Ectodermal cell (in vitro differentiated cells): Measurements from ENCODE around the gene SINHCAF.

Source experiments
- H3K27ac ChIP-seq: 2 replicates; pipeline ENCODE4 v1.7.0; 2013; ENCODE audit warnings: mild to moderate bottlenecking, low read depth, low read length; ENCODE audit not compliant: insufficient read depth, poor library complexity, severe bottlenecking
- H3K27me3 ChIP-seq: 2 replicates; pipeline ENCODE4 v1.7.0; 2013; ENCODE audit warnings: mild to moderate bottlenecking, low read length; ENCODE audit not compliant: insufficient read depth, control insufficient read depth, poor library complexity, severe bottlenecking
- H3K36me3 ChIP-seq: one replicate; pipeline ENCODE4 v1.7.0; 2013; ENCODE audit warnings: low read length; ENCODE audit not compliant: control insufficient read depth, insufficient read depth
- H3K4me1 ChIP-seq: one replicate; pipeline ENCODE4 v1.7.0; 2013; ENCODE audit warnings: low read length; ENCODE audit not compliant: control insufficient read depth, insufficient read depth
- H3K4me3 ChIP-seq: 2 replicates; pipeline ENCODE4 v1.7.0; 2013; ENCODE audit warnings: low read depth, low read length, control low read depth; ENCODE audit not compliant: insufficient read depth
- H3K9me3 ChIP-seq: 2 replicates; pipeline ENCODE4 v1.7.0; 2013; ENCODE audit warnings: mild to moderate bottlenecking, low read length, moderate library complexity; ENCODE audit not compliant: control insufficient read depth
- WGBS, 2 experiments: methylation state at CpG; one replicate each; pipeline ENCODE4 v1.1.7; 2013; ENCODE audit warnings: missing lambda C conversion rate in 2 of 2; 5-methylcytosine and 5-hydroxymethylcytosine counted together

Gene SINHCAF

GRCh38 chr12:31337952-31338351 is 12.0 kb upstream of the SINHCAF start:
- H3K36me3 ChIP-seq, result no peaks in the 10 kb centered on the region
- no peak overlapping the region for H3K27ac ChIP-seq
- 94 to 97% methylated on average over 4 of the region's 4 CpGs for WGBS, 2 experiments
- no peaks in the 10 kb centered on the region for H3K9me3 ChIP-seq
- no peak overlapping the region for H3K4me3 ChIP-seq
- no peaks in the 10 kb centered on the region for H3K27me3 ChIP-seq
- H3K4me1 ChIP-seq, result no peaks in the 10 kb centered on the region

- H3K27me3 ChIP-seq, result no peaks in the 10 kb centered on the region
- no peak overlapping the region for H3K27ac ChIP-seq
- no peaks in the 10 kb centered on the region for H3K36me3 ChIP-seq
- peaks cover 5% of the 10 kb centered on the region for H3K4me1 ChIP-seq
- H3K4me3 ChIP-seq, result no peak overlapping the region
- 94 to 95% methylated on average over 4 of the region's 4 CpGs for WGBS, 2 experiments
- H3K9me3 ChIP-seq, result no peaks in the 10 kb centered on the region
These were observed 5.3 kb upstream of the SINHCAF start for GRCh38 chr12:31331242-31331641.

- H3K4me1 ChIP-seq, result peaks cover 5% of the 10 kb centered on the region
- no peaks in the 10 kb centered on the region for H3K36me3 ChIP-seq
- H3K27ac ChIP-seq, result no peak overlapping the region
- H3K27me3 ChIP-seq, result no peaks in the 10 kb centered on the region
- 72% methylated on average over 19 of the region's 20 CpGs for WGBS, 2 experiments
- H3K4me3 ChIP-seq, result peak overlapping the region; percentile 30
- no peaks in the 10 kb centered on the region for H3K9me3 ChIP-seq
These were observed 1.0 kb upstream of the SINHCAF start for GRCh38 chr12:31326736-31327659.

GRCh38 chr12:31325524-31325875 is 450 bp downstream of the SINHCAF start:
- Histone ChIP-seq H3K4me1 (peaks cover 13% of the 10 kb centered on the region), H3K27ac (peak overlapping the region; percentile 80), H3K4me3 (peak overlapping the region; percentile 75), H3K36me3 (no peaks in the 10 kb centered on the region), H3K9me3 (no peaks in the 10 kb centered on the region), H3K27me3 (no peaks in the 10 kb centered on the region)
- WGBS, 2 experiments, result 0% methylated on average over 33 to 36 of the region's 36 CpGs

GRCh38 chr12:31324845-31325523 is 966 bp downstream of the SINHCAF start:
- Histone ChIP-seq H3K36me3 (no peaks in the 10 kb centered on the region), H3K4me3 (peak overlapping the region; percentile 75), H3K27me3 (no peaks in the 10 kb centered on the region), H3K9me3 (no peaks in the 10 kb centered on the region), H3K4me1 (peaks cover 18% of the 10 kb centered on the region), H3K27ac (peak overlapping the region; percentile 92)
- 0% methylated on average over 69 of the region's 69 CpGs for WGBS, 2 experiments

GRCh38 chr12:31324116-31324844 is 1.7 kb downstream of the SINHCAF start:
- no peaks in the 10 kb centered on the region for H3K9me3 ChIP-seq
- H3K4me3 ChIP-seq, result peak overlapping the region; percentile 75
- H3K27me3 ChIP-seq, result no peaks in the 10 kb centered on the region
- peaks cover 25% of the 10 kb centered on the region for H3K4me1 ChIP-seq
- 0% methylated on average over 81 of the region's 81 CpGs for WGBS, 2 experiments
- H3K27ac ChIP-seq, result peak overlapping the region; percentile 92
- H3K36me3 ChIP-seq, result no peaks in the 10 kb centered on the region

- no peaks in the 10 kb centered on the region for H3K36me3 ChIP-seq
- no peaks in the 10 kb centered on the region for H3K9me3 ChIP-seq
- H3K27me3 ChIP-seq, result no peaks in the 10 kb centered on the region
- peak overlapping the region; percentile 75 for H3K4me3 ChIP-seq
- H3K27ac ChIP-seq, result peak overlapping the region; percentile 92
- 0 to 1% methylated on average over 37 of the region's 37 CpGs for WGBS, 2 experiments
- peaks cover 32% of the 10 kb centered on the region for H3K4me1 ChIP-seq
These were observed 2.4 kb downstream of the SINHCAF start for GRCh38 chr12:31323391-31324115.

- WGBS, 2 experiments, result 0 to 6% methylated on average over 4 to 5 of the region's 5 CpGs
- Histone ChIP-seq H3K4me3 (peak overlapping the region; percentile 75), H3K27ac (peak overlapping the region; percentile 92)
These were observed 3.1 kb downstream of the SINHCAF start for GRCh38 chr12:31322801-31323207.

GRCh38 chr12:31321897-31322228 is 4.1 kb downstream of the SINHCAF start:
- Histone ChIP-seq H3K27ac (no peak overlapping the region), H3K27me3 (no peaks in the 10 kb centered on the region), H3K4me1 (peaks cover 41% of the 10 kb centered on the region), H3K4me3 (no peak overlapping the region), H3K9me3 (no peaks in the 10 kb centered on the region), H3K36me3 (no peaks in the 10 kb centered on the region)
- WGBS, 2 experiments, result 58 to 62% methylated on average over 1 of the region's 1 CpG

More at GRCh38 chr12:31322801-31323207, 3.1 kb downstream of the SINHCAF start:
- Histone ChIP-seq H3K36me3 (no peaks in the 10 kb centered on the region), H3K9me3 (no peaks in the 10 kb centered on the region), H3K4me1 (peaks cover 39% of the 10 kb centered on the region), H3K27me3 (no peaks in the 10 kb centered on the region)
